DND-41 (cell line): Measurements from ENCODE around the gene LAMP2.
"Not testable (repeated sequence)": the region's sequence is repeated elsewhere in the genome, so short reads cannot be mapped to it uniquely, and the experiment has no call there.

Source experiments
- ATAC-seq: fragments of 200-7000 bp; cut with Tn5 transposase; 3 replicates; pipeline ENCODE4 v1.9.1; 2021; ENCODE audit warnings: low read depth; ENCODE audit not compliant: insufficient read depth
- DNase-seq: peaks from one replicate; pipeline ENCODE4 v3.0.0-alpha.2; 2020
- H2AFZ ChIP-seq: 2 replicates; pipeline ENCODE4 v1.6.0; 2012; ENCODE audit warnings: low read depth, low read length
- H3K27ac ChIP-seq: 2 replicates; pipeline ENCODE4 v1.5.1; 2012; ENCODE audit warnings: low read length, inconsistent platforms
- H3K27me3 ChIP-seq: fragments of 200-600 bp; sonication (generic); 2 replicates; pipeline ENCODE4 v1.6.0; 2012; ENCODE audit warnings: low read length, mild to moderate bottlenecking, inconsistent platforms; ENCODE audit not compliant: insufficient read depth, poor library complexity
- H3K36me3 ChIP-seq: 2 replicates; pipeline ENCODE4 v1.5.1; 2012; ENCODE audit warnings: low read length, inconsistent platforms; ENCODE audit not compliant: insufficient read depth
- H3K4me1 ChIP-seq: 2 replicates; pipeline ENCODE4 v1.5.1; 2012; ENCODE audit warnings: mild to moderate bottlenecking, low read length; ENCODE audit not compliant: insufficient read depth
- H3K4me2 ChIP-seq: 2 replicates; pipeline ENCODE4 v1.6.0; 2012; ENCODE audit warnings: mild to moderate bottlenecking, moderate library complexity, low read length, inconsistent platforms; ENCODE audit not compliant: insufficient read depth
- H3K4me3 ChIP-seq, 2 experiments: fragments of 200-600 bp in 1 of 2; shearing (Covaris generic) in 1 of 2; 2 replicates each; pipeline ENCODE4 v1.5.1; 2012 to 2016; ENCODE audit warnings: inconsistent platforms in 2 of 2, low read length in 2 of 2, mild to moderate bottlenecking in 2 of 2, low read depth in 1 of 2, moderate library complexity in 1 of 2
- H3K79me2 ChIP-seq: 2 replicates; pipeline ENCODE4 v1.6.0; 2012; ENCODE audit warnings: low read length, inconsistent platforms; ENCODE audit not compliant: insufficient read depth
- H3K9ac ChIP-seq: 2 replicates; pipeline ENCODE4 v1.6.0; 2012; ENCODE audit warnings: low read depth, mild to moderate bottlenecking, inconsistent platforms, low read length, moderate library complexity
- H3K9me3 ChIP-seq: 2 replicates; pipeline ENCODE4 v1.5.1; 2012; ENCODE audit warnings: low read length, moderate library complexity, mild to moderate bottlenecking, inconsistent platforms; ENCODE audit not compliant: insufficient read depth, severe bottlenecking
- H4K20me1 ChIP-seq: 2 replicates; pipeline ENCODE4 v1.6.0; 2012; ENCODE audit warnings: low read length; ENCODE audit not compliant: insufficient read depth
- EZH2 ChIP-seq: IDR thresholded peaks from 3 replicates; pipeline ENCODE4 v1.6.1; 2012; ENCODE audit warnings: borderline replicate concordance, low read depth, mild to moderate bottlenecking, moderate library complexity, low read length, inconsistent platforms; ENCODE audit not compliant: severe bottlenecking
- TF ChIP-seq, protein P1 (sequence below): IDR thresholded peaks from 2 replicates; pipeline ENCODE4 v1.5.1; 2012; ENCODE audit warnings: borderline replicate concordance, low read length, moderate library complexity, mild to moderate bottlenecking; ENCODE audit not compliant: poor library complexity, severe bottlenecking; ENCODE audit errors: extremely low read depth

Gene LAMP2

DNA sequence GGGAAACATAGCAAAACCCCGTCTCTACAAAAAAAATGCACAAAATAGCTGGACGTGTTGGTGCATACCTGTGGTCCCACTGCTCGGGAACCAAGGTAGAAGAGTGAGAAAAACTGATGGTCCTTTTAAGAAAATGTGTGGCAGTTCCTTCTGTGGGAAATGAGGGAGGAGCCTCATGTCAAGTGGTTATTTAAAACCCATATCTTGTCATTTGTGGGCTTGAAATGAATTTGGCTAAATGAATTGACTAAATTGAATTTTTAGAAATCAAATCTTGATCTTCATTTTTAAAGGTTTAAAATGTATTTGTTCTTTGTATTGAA lies 16.2 kb upstream of the LAMP2 start:
- ATAC-seq (peak; percentile 28), DNase-seq (peak; percentile 10)
- Histone ChIP-seq H3K27ac (peak overlapping the region; percentile 93), H3K79me2 (no peaks in the 10 kb centered on the region), H3K4me3 (peak overlapping the region; percentile 41 to 63; a peak in 3 of 4 replicates), H3K9me3 (no peaks in the 10 kb centered on the region), H3K36me3 (no peaks in the 10 kb centered on the region), H3K27me3 (no peaks in the 10 kb centered on the region), H3K4me2 (peak overlapping the region; percentile 75), H2AFZ (peak overlapping the region; percentile 93), H3K4me1 (peaks cover 16% of the 10 kb centered on the region), H4K20me1 (no peaks in the 10 kb centered on the region), H3K9ac (peak overlapping the region; percentile 74)
- TF ChIP-seq, protein P1, sequence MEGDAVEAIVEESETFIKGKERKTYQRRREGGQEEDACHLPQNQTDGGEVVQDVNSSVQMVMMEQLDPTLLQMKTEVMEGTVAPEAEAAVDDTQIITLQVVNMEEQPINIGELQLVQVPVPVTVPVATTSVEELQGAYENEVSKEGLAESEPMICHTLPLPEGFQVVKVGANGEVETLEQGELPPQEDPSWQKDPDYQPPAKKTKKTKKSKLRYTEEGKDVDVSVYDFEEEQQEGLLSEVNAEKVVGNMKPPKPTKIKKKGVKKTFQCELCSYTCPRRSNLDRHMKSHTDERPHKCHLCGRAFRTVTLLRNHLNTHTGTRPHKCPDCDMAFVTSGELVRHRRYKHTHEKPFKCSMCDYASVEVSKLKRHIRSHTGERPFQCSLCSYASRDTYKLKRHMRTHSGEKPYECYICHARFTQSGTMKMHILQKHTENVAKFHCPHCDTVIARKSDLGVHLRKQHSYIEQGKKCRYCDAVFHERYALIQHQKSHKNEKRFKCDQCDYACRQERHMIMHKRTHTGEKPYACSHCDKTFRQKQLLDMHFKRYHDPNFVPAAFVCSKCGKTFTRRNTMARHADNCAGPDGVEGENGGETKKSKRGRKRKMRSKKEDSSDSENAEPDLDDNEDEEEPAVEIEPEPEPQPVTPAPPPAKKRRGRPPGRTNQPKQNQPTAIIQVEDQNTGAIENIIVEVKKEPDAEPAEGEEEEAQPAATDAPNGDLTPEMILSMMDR, result no peak
- no peak for TF ChIP-seq EZH2

DNA sequence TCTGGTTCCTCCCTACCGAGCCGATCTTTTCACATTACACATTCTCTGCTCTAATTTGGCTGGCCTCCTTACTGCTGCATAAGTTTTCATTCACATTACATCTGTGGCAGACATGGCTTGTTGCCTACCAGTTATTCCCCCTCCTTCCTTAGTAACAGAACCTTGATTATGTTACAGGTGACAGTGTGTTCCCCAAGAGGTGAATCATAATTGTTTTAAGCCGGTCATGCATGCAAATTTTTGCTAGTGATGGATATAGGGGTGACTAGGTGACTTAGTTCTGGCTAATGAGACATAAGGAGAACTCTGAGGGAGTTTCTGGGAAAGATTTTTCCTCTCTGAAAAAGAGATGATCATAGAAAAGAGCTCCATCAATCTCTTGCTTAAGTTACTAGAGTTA lies 8.4 kb upstream of the LAMP2 start:
- no peak overlapping the region for H3K4me3 ChIP-seq
- no peak overlapping the region for H3K27ac ChIP-seq
- H3K27me3 ChIP-seq, result no peaks in the 10 kb centered on the region
- no peak overlapping the region for H3K9ac ChIP-seq
- no peak overlapping the region for H3K4me2 ChIP-seq
- no peaks in the 10 kb centered on the region for H3K36me3 ChIP-seq
- DNase-seq (no peak), ATAC-seq (no peak)
- TF ChIP-seq, protein P1, result no peak
- TF ChIP-seq EZH2, result no peak
- H2AFZ ChIP-seq, result no peak overlapping the region
- no peaks in the 10 kb centered on the region for H3K79me2 ChIP-seq
- no peaks in the 10 kb centered on the region for H3K9me3 ChIP-seq
- no peaks in the 10 kb centered on the region for H4K20me1 ChIP-seq
- no peaks in the 10 kb centered on the region for H3K4me1 ChIP-seq

DNA sequence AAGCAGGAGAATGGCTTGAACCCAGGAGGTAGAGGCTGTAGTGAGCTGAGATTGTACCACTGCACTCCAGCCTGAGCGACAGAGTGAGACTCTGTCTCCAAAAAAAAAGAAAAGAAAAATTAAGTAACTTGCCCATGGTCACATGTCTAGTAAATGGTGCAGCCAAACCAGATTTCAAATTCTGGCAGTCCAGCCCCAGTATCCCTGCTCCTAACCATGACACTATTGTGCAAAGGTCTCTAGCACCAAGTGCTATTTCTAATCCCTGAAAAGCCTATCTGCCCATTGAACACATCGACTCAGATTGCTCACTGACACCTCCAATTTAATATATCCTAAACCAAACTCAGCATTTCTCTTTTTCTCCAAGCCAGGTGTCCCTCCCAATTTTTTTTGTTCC lies 7.6 kb upstream of the LAMP2 start:
- Histone ChIP-seq H3K4me3 (no peak overlapping the region), H2AFZ (no peak overlapping the region), H3K9me3 (no peaks in the 10 kb centered on the region), H3K27ac (no peak overlapping the region), H3K9ac (no peak overlapping the region), H3K4me2 (no peak overlapping the region), H4K20me1 (no peaks in the 10 kb centered on the region), H3K79me2 (no peaks in the 10 kb centered on the region), H3K27me3 (no peaks in the 10 kb centered on the region), H3K4me1 (no peaks in the 10 kb centered on the region), H3K36me3 (no peaks in the 10 kb centered on the region)
- ATAC-seq (no peak), DNase-seq (no peak)
- TF ChIP-seq, protein P1, result no peak
- no peak for TF ChIP-seq EZH2

DNA sequence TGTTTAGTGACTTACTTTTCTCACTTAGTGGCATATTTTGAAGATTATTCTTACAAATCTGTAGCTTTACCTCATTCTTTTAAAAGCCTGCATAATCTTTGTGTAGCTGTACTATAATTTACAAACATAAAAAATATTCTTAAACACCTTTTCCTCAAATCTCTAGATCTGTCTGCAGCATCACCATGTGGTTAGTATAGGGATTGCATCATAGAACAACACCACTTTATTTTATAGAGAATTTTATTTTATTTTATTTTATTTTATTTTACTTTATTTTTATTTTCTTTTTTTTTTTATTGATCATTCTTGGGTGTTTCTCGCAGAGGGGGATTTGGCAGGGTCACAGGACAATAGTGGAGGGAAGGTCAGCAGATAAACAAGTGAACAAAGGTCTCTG lies 6.4 kb upstream of the LAMP2 start:
- H3K27ac ChIP-seq, H3K9me3 ChIP-seq, ATAC-seq, H3K27me3 ChIP-seq, H3K4me2 ChIP-seq, H4K20me1 ChIP-seq, H2AFZ ChIP-seq, H3K36me3 ChIP-seq, H3K4me3 ChIP-seq, DNase-seq, H3K4me1 ChIP-seq, H3K9ac ChIP-seq, H3K79me2 ChIP-seq: not testable (repeated sequence)
- TF ChIP-seq, protein P1, result peak; percentile 54
